WI38 (cell line): ENCODE measurements around the gene DTWD1.

Source experiments
- H3K4me3 ChIP-seq: 2 replicates; pipeline ENCODE4 v1.5.1; 2011; ENCODE audit warnings: low read depth, mild to moderate bottlenecking, control low read depth, low read length
- CTCF ChIP-seq: IDR thresholded peaks from 2 replicates; pipeline ENCODE4 v1.5.1; 2012; ENCODE audit warnings: low read depth, mild to moderate bottlenecking, control low read depth, low read length

DTWD1 gene

DNA sequence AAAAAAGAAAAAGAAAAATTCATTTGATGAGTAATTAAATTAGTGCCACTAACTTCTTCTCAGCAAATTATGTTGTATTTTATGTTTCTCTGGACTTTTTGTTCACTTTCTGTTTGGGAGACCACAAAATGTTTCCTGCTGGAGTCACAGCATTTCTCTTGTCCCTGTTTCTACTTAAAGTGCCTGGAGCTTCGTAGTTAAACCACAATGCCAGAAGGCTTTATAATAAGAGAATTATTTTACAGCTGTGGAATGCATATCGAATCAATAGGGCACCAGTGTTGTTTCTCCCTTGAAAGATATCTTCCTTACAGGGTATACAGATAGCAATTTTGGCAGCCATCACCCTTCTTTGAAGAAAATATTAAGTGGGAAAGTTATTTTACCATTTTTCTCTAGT is 3.2 kb downstream of the DTWD1 start:
- no peak for TF ChIP-seq CTCF
- H3K4me3 ChIP-seq = no peak overlapping the region

- H3K4me3 ChIP-seq = no peak overlapping the region
- no peak for TF ChIP-seq CTCF
Observed at GRCh38 chr15:49625460-49626036, 4.7 kb downstream of the DTWD1 start.

- H3K4me3 ChIP-seq = no peak overlapping the region
- TF ChIP-seq CTCF = no peak
Observed at GRCh38 chr15:49627407-49627877, 6.6 kb downstream of the DTWD1 start.

DNA sequence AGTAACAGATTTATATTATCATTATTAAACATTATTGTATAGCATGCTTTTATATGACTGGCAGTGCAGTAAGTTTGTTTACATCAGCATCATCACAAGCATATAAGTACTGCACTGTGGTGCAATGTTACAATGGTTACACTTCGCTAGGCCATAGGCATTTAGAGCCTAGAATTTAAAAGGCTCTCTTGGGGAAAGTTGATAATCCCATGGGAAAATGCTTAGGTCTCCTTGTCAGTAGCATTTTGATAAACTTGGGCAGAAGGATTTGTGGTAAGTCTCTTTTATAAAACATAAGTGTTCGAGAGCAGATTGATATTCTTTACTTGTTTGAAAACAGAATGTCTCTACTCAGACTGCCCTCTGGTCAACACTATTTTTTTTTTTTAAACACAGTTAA is 7.5 kb downstream of the DTWD1 start:
- H3K4me3 ChIP-seq = no peak overlapping the region
- TF ChIP-seq CTCF = no peak

- no peak for TF ChIP-seq CTCF
- no peak overlapping the region for H3K4me3 ChIP-seq
Observed at GRCh38 chr15:49637857-49638256, 17.0 kb downstream of the DTWD1 start.

GRCh38 chr15:49644364-49644794 is 23.5 kb downstream of the DTWD1 start:
- H3K4me3 ChIP-seq = no peak overlapping the region
- TF ChIP-seq CTCF = no peak

DNA sequence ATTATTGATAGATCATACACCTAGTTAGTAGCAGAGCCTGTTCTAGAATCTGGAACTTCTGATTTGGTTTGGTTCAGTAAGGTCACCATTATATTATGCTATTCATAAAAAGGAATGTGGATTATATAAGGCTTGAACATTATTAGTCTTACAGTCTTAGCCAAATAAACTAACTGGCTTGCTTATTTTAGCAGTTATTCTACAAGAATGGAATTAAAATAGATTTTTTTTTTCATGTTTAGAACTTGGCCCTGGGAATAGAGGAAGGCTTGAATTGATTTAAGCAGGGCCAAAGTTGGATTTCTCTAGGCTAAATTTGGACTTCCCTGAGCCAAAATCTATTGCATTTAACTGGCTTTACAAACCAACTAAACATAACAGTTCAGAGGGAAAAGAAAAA is 24.4 kb downstream of the DTWD1 start:
- TF ChIP-seq CTCF = no peak
- H3K4me3 ChIP-seq = no peak overlapping the region
